IPS-20b (cell line): ENCODE data around the gene POLR1D.

Experiments
- H3K27ac ChIP-seq: one replicate; pipeline ENCODE4 v1.5.1; 2013; ENCODE audit warnings: low read length
- H3K27me3 ChIP-seq: 2 replicates; pipeline ENCODE4 v1.6.1; 2013; ENCODE audit warnings: mild to moderate bottlenecking, low read length, inconsistent platforms; ENCODE audit not compliant: insufficient read depth
- H3K36me3 ChIP-seq: 2 replicates; pipeline ENCODE4 v1.6.1; 2013; ENCODE audit warnings: low read depth, mild to moderate bottlenecking, inconsistent platforms, low read length, moderate library complexity; ENCODE audit not compliant: insufficient read depth
- H3K4me1 ChIP-seq: 2 replicates; pipeline ENCODE4 v1.6.1; 2013; ENCODE audit warnings: mild to moderate bottlenecking, control low read depth, inconsistent platforms, low read length, moderate library complexity; ENCODE audit not compliant: insufficient read depth
- H3K4me3 ChIP-seq: 2 replicates; pipeline ENCODE4 v1.5.1; 2013; ENCODE audit warnings: mild to moderate bottlenecking, low read length, inconsistent platforms
- H3K9ac ChIP-seq: 2 replicates; pipeline ENCODE4 v1.6.1; 2013; ENCODE audit warnings: low read depth, mild to moderate bottlenecking, inconsistent platforms, low read length, moderate library complexity
- H3K9me3 ChIP-seq: 2 replicates; pipeline ENCODE4 v1.6.1; 2013; ENCODE audit warnings: mild to moderate bottlenecking, low read depth, low read length, inconsistent platforms; ENCODE audit not compliant: insufficient read depth

The POLR1D gene

GRCh38 chr13:27662738-27663470, 41.2 kb downstream of the POLR1D start:
- Histone ChIP-seq H3K27me3 (no peaks in the 10 kb centered on the region), H3K27ac (no peak overlapping the region), H3K36me3 (peaks cover 8% of the 10 kb centered on the region; the same call in 1 of the 2 replicates), H3K9me3 (no peaks in the 10 kb centered on the region), H3K4me3 (no peak overlapping the region), H3K4me1 (no peaks in the 10 kb centered on the region), H3K9ac (no peak overlapping the region)

- H3K27ac ChIP-seq = no peak overlapping the region
- H3K9me3 ChIP-seq = no peaks in the 10 kb centered on the region
- H3K4me1 ChIP-seq = no peaks in the 10 kb centered on the region
- no peak overlapping the region for H3K9ac ChIP-seq
- H3K27me3 ChIP-seq = no peaks in the 10 kb centered on the region
- peaks cover 8% of the 10 kb centered on the region; the same call in 1 of the 2 replicates for H3K36me3 ChIP-seq
- H3K4me3 ChIP-seq = no peak overlapping the region
These were observed 42.3 kb downstream of the POLR1D start for GRCh38 chr13:27663947-27664346.

GRCh38 chr13:27665333-27665732, 43.6 kb downstream of the POLR1D start:
- no peaks in the 10 kb centered on the region for H3K9me3 ChIP-seq
- no peaks in the 10 kb centered on the region for H3K27me3 ChIP-seq
- H3K4me1 ChIP-seq = no peaks in the 10 kb centered on the region
- no peak overlapping the region for H3K4me3 ChIP-seq
- H3K36me3 ChIP-seq = peaks cover 8% of the 10 kb centered on the region; the same call in 1 of the 2 replicates
- no peak overlapping the region for H3K27ac ChIP-seq
- H3K9ac ChIP-seq = no peak overlapping the region

- peaks cover 8% of the 10 kb centered on the region; the same call in 1 of the 2 replicates for H3K36me3 ChIP-seq
- no peak overlapping the region for H3K9ac ChIP-seq
- no peaks in the 10 kb centered on the region for H3K4me1 ChIP-seq
- H3K27me3 ChIP-seq = no peaks in the 10 kb centered on the region
- no peaks in the 10 kb centered on the region for H3K9me3 ChIP-seq
- no peak overlapping the region for H3K4me3 ChIP-seq
- H3K27ac ChIP-seq = no peak overlapping the region
These were observed 44.1 kb downstream of the POLR1D start for GRCh38 chr13:27665761-27666160.

- Histone ChIP-seq H3K36me3 (peaks cover 8% of the 10 kb centered on the region; the same call in 1 of the 2 replicates), H3K4me1 (no peaks in the 10 kb centered on the region), H3K9me3 (no peaks in the 10 kb centered on the region), H3K27me3 (no peaks in the 10 kb centered on the region), H3K9ac (no peak overlapping the region), H3K4me3 (no peak overlapping the region), H3K27ac (no peak overlapping the region)
These were observed 45.3 kb downstream of the POLR1D start for GRCh38 chr13:27666951-27667350.

- Histone ChIP-seq H3K36me3 (peaks cover 8% of the 10 kb centered on the region; the same call in 1 of the 2 replicates), H3K9ac (no peak overlapping the region), H3K27ac (no peak overlapping the region), H3K9me3 (no peaks in the 10 kb centered on the region), H3K27me3 (no peaks in the 10 kb centered on the region), H3K4me1 (no peaks in the 10 kb centered on the region), H3K4me3 (no peak overlapping the region)
These were observed 46.3 kb downstream of the POLR1D start for GRCh38 chr13:27667946-27668345.

- Histone ChIP-seq H3K4me1 (no peaks in the 10 kb centered on the region), H3K36me3 (peaks cover 5% of the 10 kb centered on the region; the same call in 1 of the 2 replicates), H3K9ac (no peak overlapping the region), H3K4me3 (no peak overlapping the region), H3K9me3 (no peaks in the 10 kb centered on the region), H3K27me3 (no peaks in the 10 kb centered on the region), H3K27ac (no peak overlapping the region)
These were observed 49.2 kb downstream of the POLR1D start for GRCh38 chr13:27670861-27671260.

- H3K36me3 ChIP-seq = no peaks in the 10 kb centered on the region
- no peaks in the 10 kb centered on the region for H3K27me3 ChIP-seq
- H3K4me1 ChIP-seq = no peaks in the 10 kb centered on the region
- no peak overlapping the region for H3K27ac ChIP-seq
- H3K9me3 ChIP-seq = no peaks in the 10 kb centered on the region
- no peak overlapping the region for H3K9ac ChIP-seq
- H3K4me3 ChIP-seq = no peak overlapping the region
These were observed 50.3 kb downstream of the POLR1D start for GRCh38 chr13:27672025-27672424.
